GM19463 (cell line): ENCODE data around the gene RAET1G.
"Not testable (repeated sequence)": the region's sequence is repeated elsewhere in the genome, so short reads cannot be mapped to it uniquely, and the experiment has no call there.

Experiments used
- ATAC-seq: cut with Tn5 transposase; IDR thresholded peaks from one replicate; pipeline ENCODE4 v1.9.1; 2021; ENCODE audit warnings: mild to moderate bottlenecking, moderate library complexity; ENCODE audit not compliant: unreplicated experiment

RAET1G gene

DNA sequence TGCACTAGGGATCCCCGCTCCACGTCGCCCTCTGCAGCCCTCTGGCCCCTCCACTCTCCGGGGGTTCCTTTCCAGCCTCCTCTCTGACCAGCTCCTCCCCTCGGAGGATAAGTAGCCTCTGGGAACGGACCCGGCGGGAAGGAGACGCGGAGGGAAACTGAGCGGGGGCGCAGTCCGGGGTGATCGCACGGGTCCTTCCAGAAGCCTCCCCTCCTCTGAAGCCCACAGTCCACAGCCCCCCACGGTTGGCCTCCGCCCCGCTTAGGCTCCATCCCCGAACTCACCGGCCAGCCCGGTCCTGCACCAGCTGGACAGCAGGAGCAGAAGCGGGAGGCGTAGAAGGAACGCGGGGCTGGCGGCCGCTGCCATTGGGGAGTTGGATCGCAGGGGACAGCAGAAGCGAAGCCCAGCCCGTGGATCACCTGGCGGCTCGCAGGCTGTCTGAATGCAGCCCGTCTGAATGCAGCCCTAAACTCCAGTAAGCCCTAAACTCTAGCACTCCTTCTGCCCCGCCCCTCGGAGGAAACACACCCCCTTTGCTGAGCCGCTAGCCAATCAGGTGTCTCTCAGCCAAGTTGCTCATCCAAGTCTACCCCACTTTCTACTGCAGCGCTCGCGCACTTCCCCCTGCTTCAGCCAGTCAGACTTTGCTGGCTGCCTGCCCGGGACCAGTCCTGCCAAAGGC, at the start of gene RAET1G:
Gene RAET1G (minus strand): TSS at position 480 of the 685 bp plus-strand sequence. CDS start 111 bp downstream, at position 369.
- ATAC-seq: no peak

- no peak for ATAC-seq
These were observed 46.7 kb upstream of the RAET1G start for GRCh38 chr6:149969635-149970034.

GRCh38 chr6:149968909-149969308, 46.0 kb upstream of the RAET1G start:
- ATAC-seq: not testable (repeated sequence)

GRCh38 chr6:149967999-149968398, 45.1 kb upstream of the RAET1G start:
- not testable (repeated sequence) for ATAC-seq

- ATAC-seq: no peak
These were observed 44.7 kb upstream of the RAET1G start for GRCh38 chr6:149967591-149967990.

DNA sequence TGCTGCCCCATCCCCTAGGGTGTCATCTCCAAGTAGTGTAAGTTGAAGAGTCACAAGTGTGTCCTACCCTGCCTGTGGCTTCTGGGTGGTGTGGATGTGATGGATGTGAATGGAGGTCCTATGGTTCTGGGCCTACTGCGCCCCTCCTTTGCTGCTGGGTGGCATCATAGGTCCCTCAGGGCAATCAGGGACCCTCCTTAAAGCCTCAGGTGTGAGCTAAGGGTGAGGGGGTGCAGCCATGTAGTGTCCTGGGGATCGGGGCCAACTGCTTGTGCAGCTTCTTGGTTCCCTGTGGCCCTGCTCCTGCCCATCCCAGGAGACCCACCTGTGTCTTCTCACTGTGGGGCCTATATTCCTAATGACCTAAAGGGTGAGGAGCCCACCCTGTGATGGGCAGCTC, 43.4 kb upstream of the RAET1G start:
- ATAC-seq: not testable (repeated sequence)

DNA sequence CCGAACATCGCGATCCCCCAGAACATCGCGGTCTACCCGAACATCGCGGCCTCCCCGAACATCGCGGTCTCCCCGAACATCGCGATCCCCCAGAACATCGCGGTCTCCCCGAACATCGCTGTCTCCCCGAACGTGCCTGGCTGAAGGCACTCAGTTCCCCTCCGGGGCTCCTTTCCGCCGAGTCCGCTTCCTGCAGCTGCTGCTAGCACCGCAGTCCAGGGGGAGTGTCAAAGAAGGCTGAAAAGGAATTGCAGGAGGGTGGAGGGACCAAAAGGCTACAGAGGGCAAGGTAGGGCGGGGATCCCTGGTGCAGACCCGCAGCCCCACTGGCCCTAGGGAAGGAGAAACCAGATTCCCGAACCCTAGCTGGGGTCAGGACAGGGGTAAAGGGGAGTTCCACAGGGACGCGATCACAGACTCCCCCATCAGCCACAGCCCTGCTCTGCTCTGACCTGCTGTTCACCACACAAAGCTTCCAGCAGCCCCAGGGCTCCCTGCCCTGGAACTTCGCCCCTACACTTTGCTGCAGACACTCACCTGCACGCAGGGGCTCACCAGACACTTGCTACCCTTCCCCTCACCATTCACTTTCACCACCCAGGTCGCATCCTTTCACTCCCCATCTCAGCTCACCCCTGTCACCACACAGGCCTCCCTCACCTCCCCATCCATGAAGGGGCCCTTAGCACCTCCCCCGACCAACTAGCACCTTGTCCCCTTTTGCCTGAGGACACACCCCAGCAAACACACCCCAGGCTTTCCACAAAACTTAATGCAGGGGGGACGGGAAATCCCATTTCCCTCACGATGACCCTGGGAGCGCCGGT, 42.5 kb upstream of the RAET1G start:
- no peak for ATAC-seq

DNA sequence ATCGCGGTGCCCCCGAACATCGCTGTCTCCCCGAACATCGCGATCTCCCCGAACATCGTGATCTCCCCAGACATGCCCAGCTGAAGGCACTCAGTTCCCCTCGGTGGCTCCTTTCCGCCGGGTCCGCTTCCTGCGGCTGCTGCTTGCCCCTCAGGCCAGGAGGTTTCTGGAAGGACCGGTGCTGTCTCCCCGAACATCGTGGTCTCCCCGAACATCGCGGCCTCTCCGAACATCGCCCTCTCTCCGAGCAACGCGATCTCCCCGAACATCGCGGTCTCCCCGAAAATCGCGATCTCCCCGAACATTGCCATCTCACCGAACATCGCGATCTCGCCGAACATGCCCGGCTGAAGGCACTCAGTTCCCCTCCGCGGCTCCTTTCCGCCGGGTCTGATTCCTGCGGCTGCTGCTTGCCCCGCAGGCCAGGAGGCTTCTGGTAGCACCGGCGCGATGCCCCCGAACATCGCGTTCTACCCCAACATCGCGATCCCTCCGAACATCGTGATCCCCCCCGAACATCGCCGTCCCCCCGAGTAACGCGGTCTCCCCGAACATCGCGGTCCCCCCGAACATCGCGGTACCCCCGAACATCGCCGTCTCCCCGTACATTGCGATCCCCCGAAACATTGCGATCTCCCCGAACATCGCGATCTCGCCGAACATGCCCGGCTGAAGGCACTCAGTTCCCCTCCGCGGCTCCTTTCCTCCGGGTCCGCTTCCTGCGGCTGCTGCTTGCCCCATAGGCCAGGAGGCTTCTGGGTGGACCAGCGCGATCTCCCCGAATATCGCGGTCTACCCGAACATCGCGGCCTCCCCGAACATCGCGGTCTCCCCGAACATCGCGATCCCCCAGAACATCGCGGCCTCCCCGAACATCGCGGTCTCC, 41.6 kb upstream of the RAET1G start:
- ATAC-seq: no peak

- peak; percentile 46 for ATAC-seq
These were observed 40.8 kb upstream of the RAET1G start, which contains the start of gene ULBP1 for GRCh38 chr6:149963462-149964307. Gene ULBP1 (plus strand): TSS chr6:149963943. CDS start chr6:149964050, 107 bp downstream.

DNA sequence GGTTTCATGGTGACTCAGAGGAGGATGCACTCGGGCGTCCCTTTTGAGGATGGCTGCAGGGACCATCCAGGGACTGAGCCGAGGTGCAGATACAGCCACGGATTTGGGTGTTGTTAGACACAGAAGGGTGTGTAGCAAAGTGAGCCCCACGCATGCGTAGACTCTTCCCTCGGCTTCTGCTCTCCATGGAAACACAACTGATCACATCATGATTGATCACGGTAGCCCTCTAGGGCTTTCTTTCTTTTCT, 40.2 kb upstream of the RAET1G start:
- peak; percentile 44 for ATAC-seq

DNA sequence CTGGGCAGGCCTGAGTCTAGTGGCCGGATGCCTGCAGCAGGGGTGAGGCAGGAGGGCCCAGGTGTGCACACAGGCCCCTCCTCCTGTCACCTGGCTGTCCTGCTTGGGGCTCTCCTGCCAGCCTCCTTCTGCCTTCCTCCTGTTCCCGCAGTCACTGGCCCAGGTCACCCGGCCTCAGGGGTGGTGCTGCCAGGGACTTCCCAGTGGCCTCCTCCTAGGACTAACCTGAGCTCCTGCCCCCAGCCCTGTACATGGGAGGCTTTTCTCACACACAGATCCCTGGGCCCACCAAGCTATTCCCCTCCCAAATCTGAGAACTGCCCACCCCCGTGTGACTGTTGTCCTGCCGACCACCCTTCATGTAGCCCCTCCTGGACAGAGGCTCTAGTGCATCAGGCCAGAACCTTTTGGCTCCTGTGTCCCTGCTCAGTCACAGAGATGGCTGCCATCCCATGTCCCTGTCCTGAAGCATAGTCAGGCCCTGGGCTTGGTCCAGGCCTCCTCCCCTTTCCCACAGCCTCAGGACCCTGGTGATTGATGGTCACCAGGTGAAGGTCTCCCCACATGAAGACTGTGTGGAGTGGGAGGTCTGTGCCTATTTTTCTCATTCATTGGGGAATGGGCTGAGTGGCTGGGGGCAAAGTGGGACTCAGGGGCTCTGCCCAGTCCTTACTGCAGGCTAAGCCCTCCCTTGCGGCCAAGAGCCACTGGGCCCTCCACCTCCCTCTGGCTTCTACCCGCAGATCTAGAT, 39.7 kb upstream of the RAET1G start:
- ATAC-seq: no peak

- no peak for ATAC-seq
These were observed 39.0 kb upstream of the RAET1G start for GRCh38 chr6:149961728-149962425.

DNA sequence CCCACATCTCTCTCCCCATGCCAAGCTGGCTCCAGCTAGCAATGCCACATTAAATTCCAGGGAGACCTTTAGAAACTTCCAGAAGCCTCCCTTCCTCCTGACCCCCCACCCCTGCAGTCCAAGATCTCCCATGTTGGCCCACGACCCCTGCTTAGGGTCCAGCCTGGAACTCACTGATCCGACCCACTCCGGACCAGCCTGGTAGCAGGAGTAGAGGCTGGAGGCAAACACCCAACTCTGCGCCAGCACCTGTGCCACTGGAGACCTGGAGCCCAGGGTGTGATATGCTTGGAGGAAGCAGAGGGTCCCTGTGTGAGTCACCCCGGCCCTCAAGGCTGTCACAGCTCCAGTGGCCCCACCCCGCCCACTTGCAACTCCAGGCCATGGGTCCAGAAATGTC, 37.6 kb upstream of the RAET1G start:
- ATAC-seq: no peak

GRCh38 chr6:149959806-149960205, 36.9 kb upstream of the RAET1G start:
- not testable (repeated sequence) for ATAC-seq

DNA sequence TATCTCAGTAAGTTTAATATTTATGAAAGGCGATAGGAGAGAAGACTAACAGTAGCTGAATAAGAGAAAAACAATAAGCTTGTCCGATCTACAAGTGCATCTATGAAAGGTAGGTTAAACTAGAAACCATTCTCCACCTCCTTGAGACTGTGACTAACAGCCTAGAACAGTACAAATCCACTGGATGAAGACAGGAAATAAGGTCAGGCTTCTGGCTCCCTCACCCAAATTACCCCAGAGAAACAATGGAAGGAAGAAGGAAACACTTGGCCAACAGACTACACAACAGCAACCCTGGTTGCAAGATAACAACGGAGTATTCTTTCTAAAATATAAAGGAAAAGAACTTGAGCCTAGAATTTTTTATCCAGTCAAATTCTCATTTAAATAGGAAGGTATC, 35.2 kb upstream of the RAET1G start:
- not testable (repeated sequence) for ATAC-seq

GRCh38 chr6:149955654-149956317, 32.9 kb upstream of the RAET1G start:
- not testable (repeated sequence) for ATAC-seq

- not testable (repeated sequence) for ATAC-seq
These were observed 32.2 kb upstream of the RAET1G start for GRCh38 chr6:149954984-149955653.
